Measurements from ENCODE around the gene PADI4. TPM values are rescaled to one million over a fixed set of nuclear protein-coding genes. Genes with fewer than 3 reads are reported as not detected.
"Not testable (repeated sequence)": the region's sequence is repeated elsewhere in the genome, so short reads cannot be mapped to it uniquely, and the experiment has no call there.

Gene PADI4
- total and polyA plus RNA-seq, 7 donors = 0.44 to 0.60 TPM; not detected in 5

GRCh38 chr1:17315542-17316130 is 7.6 kb downstream of the PADI4 start:
- H3K36me3 ChIP-seq = no peaks in the 10 kb centered on the region
- peaks cover 0 to 14% (median 7%) of the 10 kb centered on the region in 3 donors for H3K27me3 ChIP-seq
- H3K9me3 ChIP-seq = peaks cover 0 to 3% (median 1%) of the 10 kb centered on the region in 4 donors
- no peaks in the 10 kb centered on the region for H3K4me1 ChIP-seq
- 52 to 70% methylated on average over 7 of the region's 7 CpGs for WGBS, 2 donors
- H3K27ac ChIP-seq = no peak overlapping the region
- H3K4me3 ChIP-seq = no peak overlapping the region
- peak; percentile 35 for DNase-seq
- no peak for TF ChIP-seq CTCF (IDR thresholded peaks at IDR 0.05)
- no peak for TF ChIP-seq POLR2AphosphoS5 (IDR thresholded peaks at IDR 0.05)
- no peak for TF ChIP-seq POLR2A (IDR thresholded peaks at IDR 0.05)
- TF ChIP-seq EP300 (IDR thresholded peaks at IDR 0.05) = no peak
- intact Hi-C loops (cut with DNase I) = no loop called here

DNA sequence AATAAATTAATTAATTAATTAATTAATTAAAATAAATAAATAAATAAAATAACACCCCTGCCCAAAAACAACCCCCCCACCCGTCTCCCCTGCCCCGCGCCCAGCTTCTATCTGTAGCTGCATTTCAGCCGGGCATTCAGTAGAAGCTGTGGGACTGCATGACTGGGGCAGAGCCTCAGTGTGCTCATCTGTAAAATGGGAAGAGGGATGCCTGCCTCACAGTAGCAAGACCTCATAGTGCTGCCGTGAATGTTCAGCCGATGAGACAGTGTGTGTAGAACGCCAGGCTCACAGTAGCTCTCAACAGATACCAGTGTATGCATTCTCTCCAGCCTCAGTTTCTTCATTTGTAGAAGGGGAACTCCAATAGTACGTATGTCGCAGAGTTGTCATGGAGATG is 8.7 kb downstream of the PADI4 start:
- 84 to 85% methylated on average over 9 of the region's 9 CpGs for WGBS, 2 donors

GRCh38 chr1:17318262-17318661 is 10.3 kb downstream of the PADI4 start:
- H3K36me3 ChIP-seq = no peaks in the 10 kb centered on the region
- intact Hi-C loops (cut with DNase I) = no loop called here
- peaks cover 0 to 3% (median 1%) of the 10 kb centered on the region in 4 donors for H3K9me3 ChIP-seq
- 25 to 62% methylated on average over 6 of the region's 6 CpGs for WGBS, 2 donors
- H3K4me1 ChIP-seq = no peaks in the 10 kb centered on the region
- no peak for TF ChIP-seq CTCF (IDR thresholded peaks at IDR 0.05)
- no peak for TF ChIP-seq EP300 (IDR thresholded peaks at IDR 0.05)
- TF ChIP-seq POLR2A (IDR thresholded peaks at IDR 0.05) = no peak
- no peak for TF ChIP-seq POLR2AphosphoS5 (IDR thresholded peaks at IDR 0.05)
- no peak for DNase-seq
- no peak overlapping the region for H3K27ac ChIP-seq
- no peak overlapping the region for H3K4me3 ChIP-seq
- H3K27me3 ChIP-seq = peaks cover 0 to 3% (median 0%) of the 10 kb centered on the region in 3 donors

More for the DNA sequence above, 8.7 kb downstream of the PADI4 start:
- Histone ChIP-seq H3K4me1 (no peaks in the 10 kb centered on the region), H3K36me3 (no peaks in the 10 kb centered on the region), H3K27me3 (peaks cover 0 to 7% (median 3%) of the 10 kb centered on the region in 3 donors), H3K27ac (no peak overlapping the region), H3K9me3 (peaks cover 0 to 3% (median 1%) of the 10 kb centered on the region in 4 donors), H3K4me3 (no peak overlapping the region)
- no peak for TF ChIP-seq POLR2A (IDR thresholded peaks at IDR 0.05)
- no peak for TF ChIP-seq CTCF (IDR thresholded peaks at IDR 0.05)
- TF ChIP-seq EP300 (IDR thresholded peaks at IDR 0.05) = no peak
- TF ChIP-seq POLR2AphosphoS5 (IDR thresholded peaks at IDR 0.05) = no peak
- DNase-seq = no peak
- intact Hi-C loops (cut with DNase I) = no loop called here

DNA sequence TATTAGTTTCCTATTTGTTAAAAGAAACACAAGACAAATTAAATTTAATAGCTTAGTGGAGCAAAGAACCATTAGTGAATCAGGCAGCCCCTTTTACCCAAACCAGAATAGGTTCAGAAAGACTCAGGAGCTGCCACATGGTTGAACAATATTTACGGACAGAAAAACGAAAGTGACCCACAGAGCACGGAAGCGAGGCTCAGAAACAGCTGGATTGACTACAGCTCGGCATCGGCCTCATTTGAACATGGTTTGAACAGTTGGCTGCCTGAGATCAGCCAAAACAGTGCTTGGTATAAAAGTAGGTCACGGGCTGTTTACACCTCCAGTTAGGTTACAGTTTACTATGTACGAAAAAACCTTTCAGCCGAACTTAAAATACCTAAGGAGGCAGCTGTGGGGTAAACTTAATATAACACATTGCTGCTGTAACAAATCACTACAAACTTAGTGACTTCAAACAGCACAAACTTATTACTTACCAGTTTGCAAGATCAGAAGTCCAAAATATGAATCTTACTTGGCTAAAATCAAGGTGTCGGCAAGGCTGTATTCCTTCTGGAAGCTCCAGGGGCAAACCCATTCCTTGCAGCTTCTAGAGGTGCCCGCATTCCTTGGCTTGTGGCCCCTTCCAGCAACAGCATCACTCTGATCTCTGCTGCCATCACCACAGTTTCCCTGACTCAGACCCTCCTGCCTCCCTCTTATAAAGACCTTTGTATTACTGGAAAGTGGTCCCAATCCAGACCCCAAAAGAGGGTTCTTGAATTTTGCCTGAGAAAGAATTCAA is 11.8 kb downstream of the PADI4 start:
- intact Hi-C loops (cut with DNase I) = no loop called here
- 89 to 92% methylated on average over 11 of the region's 11 CpGs for WGBS, 2 donors
- TF ChIP-seq POLR2A (IDR thresholded peaks at IDR 0.05) (no peak), CTCF (IDR thresholded peaks at IDR 0.05) (no peak), POLR2AphosphoS5 (IDR thresholded peaks at IDR 0.05) (no peak), EP300 (IDR thresholded peaks at IDR 0.05) (no peak)
- peaks cover 0 to 3% (median 0%) of the 10 kb centered on the region in 3 donors for H3K27me3 ChIP-seq
- H3K27ac ChIP-seq = no peak overlapping the region
- H3K9me3 ChIP-seq = peaks cover 0 to 3% (median 1%) of the 10 kb centered on the region in 4 donors
- H3K36me3 ChIP-seq = no peaks in the 10 kb centered on the region
- no peak overlapping the region for H3K4me3 ChIP-seq
- H3K4me1 ChIP-seq = no peaks in the 10 kb centered on the region
- no peak for DNase-seq

DNA sequence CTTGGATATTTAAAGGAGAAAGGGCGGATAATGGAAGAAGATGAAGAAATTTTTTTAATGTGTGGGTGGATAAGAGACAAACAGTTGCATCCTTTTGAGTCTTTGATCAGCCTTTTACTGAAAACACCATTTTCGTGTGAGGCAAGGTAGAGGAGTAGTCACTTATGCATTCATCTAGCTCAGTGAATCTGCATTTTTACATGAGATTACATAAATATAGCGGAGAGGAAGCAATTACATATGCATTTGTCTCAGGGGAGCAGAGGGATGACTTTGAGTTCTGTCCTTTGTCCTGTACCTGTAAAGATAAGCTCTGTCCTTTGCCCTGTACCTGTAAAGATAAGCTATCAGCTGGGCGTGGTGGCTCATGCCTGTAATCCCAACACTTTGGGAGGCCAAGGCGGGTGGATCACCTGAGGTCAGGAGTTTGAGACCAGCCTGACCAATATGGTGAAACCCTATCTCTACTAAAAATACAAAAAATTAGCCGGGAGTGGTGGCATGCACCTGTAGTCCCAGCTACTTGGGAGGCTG is 13.9 kb downstream of the PADI4 start:
- DNase-seq; H3K9me3 ChIP-seq; H3K4me1 ChIP-seq; H3K27me3 ChIP-seq; H3K4me3 ChIP-seq; intact Hi-C loops (cut with DNase I); H3K36me3 ChIP-seq; H3K27ac ChIP-seq: not testable (repeated sequence)
- WGBS, 2 donors = 27 to 59% methylated on average over 6 of the region's 6 CpGs
